ENCODE results near the gene HOPX. TPM values are rescaled to one million over a fixed set of nuclear protein-coding genes. Genes with fewer than 3 reads are reported as not detected.

Gene HOPX
- total RNA-seq, 1 experiment from 2014 or later, result 1.0 TPM

GRCh38 chr4:56650262-56651055 lies 30.6 kb downstream of the HOPX start:
- Histone ChIP-seq H3K36me3 (ENCODE audit: low read depth) (no peaks in the 10 kb centered on the region), H3K4me2 (no peak overlapping the region), H3K9me2 (ENCODE audit: insufficient read depth) (no peaks in the 10 kb centered on the region), H3K9me3 (ENCODE audit: insufficient read depth, low read depth) (no peaks in the 10 kb centered on the region), H3K27ac (no peak overlapping the region), H4K20me1 (ENCODE audit: insufficient read depth) (no peaks in the 10 kb centered on the region), H3K79me2 (ENCODE audit: low read depth) (no peaks in the 10 kb centered on the region), H3F3A (ENCODE audit: insufficient read depth, low read depth) (no peaks in the 10 kb centered on the region; the same call in 1 of the 2 replicates), H3K4me1 (replicated peaks; ENCODE audit: insufficient read depth) (peaks cover 14% of the 10 kb centered on the region), H3K27me3 (ENCODE audit: insufficient read depth, low read depth) (no peaks in the 10 kb centered on the region), H2AFZ (no peak overlapping the region), H3K4me3 (no peak overlapping the region)
- no peak for DNase-seq
- BruUV-seq (replicated peaks), result no TSS peak
- ChIA-PET POLR2A (ENCODE audit: unreplicated experiment) (no interaction called here), CTCF (interaction anchor here (0.6 kb wide), 1 partner anchor 192 kb away, joined by 4 read pairs; no protein-coding TSS in a partner anchor)
- TF ChIP-seq EZH2 (IDR thresholded peaks at IDR 0.05; ENCODE audit: low read depth), result no peak
- TF ChIP-seq CTCF (conservative IDR thresholded peaks at IDR 0.05), result no peak
- intact Hi-C loops (cut with micrococcal nuclease; ENCODE audit: unreplicated experiment), result no loop called here

DNA sequence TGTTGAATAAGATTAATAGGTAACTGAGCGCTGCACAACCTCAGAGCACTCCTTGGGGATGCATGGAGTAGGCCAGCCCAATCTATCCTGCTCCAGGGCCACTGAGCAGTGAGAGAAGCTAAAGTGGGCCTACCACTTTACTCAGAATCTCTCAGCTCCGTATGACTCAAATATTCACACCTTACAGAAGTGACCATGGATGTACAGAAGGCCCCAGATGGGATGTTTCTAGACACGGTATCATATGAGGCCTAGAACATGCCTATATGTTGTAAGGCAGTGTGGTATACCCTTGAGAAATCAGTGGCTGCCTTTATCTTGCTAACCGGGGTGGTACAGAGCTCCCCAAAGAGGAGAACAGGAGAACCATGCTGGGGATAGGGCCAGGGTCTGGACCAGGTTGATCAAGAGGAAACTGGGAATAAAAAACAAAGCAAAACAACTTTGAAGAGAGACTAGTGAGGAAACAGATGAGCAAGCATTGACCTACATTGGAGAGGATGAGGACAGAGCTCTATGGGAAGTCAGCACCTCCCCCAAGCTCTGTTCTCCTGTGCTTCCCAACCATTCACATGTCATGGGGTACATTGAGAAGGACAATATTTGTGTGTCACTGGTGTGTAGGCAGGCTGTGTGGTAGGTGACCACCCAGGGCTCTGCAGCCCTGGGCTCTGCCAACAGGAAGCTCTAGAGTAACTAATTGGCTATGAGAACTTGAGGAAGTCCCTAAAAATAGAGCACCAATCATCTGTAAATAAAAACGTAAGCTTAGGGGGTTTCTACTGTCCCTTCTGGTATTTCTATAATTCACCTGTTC lies 31.4 kb downstream of the HOPX start:
- H3K4me3 ChIP-seq, result no peak overlapping the region
- H3F3A ChIP-seq (ENCODE audit: insufficient read depth, low read depth), result no peaks in the 10 kb centered on the region; the same call in 1 of the 2 replicates
- intact Hi-C loops (cut with micrococcal nuclease; ENCODE audit: unreplicated experiment), result no loop called here
- no peaks in the 10 kb centered on the region for H3K9me2 ChIP-seq (ENCODE audit: insufficient read depth)
- no peak for TF ChIP-seq CTCF (conservative IDR thresholded peaks at IDR 0.05)
- TF ChIP-seq EZH2 (IDR thresholded peaks at IDR 0.05; ENCODE audit: low read depth), result no peak
- DNase-seq, result no peak
- H3K27ac ChIP-seq, result no peak overlapping the region
- no peak overlapping the region for H3K4me2 ChIP-seq
- POLR2A ChIA-PET (ENCODE audit: unreplicated experiment), result no interaction called here
- H3K9me3 ChIP-seq (ENCODE audit: insufficient read depth, low read depth), result no peaks in the 10 kb centered on the region
- H3K4me1 ChIP-seq (replicated peaks; ENCODE audit: insufficient read depth), result peaks cover 14% of the 10 kb centered on the region
- no peaks in the 10 kb centered on the region for H3K27me3 ChIP-seq (ENCODE audit: insufficient read depth, low read depth)
- CTCF ChIA-PET, result no interaction called here
- H4K20me1 ChIP-seq (ENCODE audit: insufficient read depth), result no peaks in the 10 kb centered on the region
- H3K36me3 ChIP-seq (ENCODE audit: low read depth), result no peaks in the 10 kb centered on the region
- no peaks in the 10 kb centered on the region for H3K79me2 ChIP-seq (ENCODE audit: low read depth)
- no TSS peak for BruUV-seq (replicated peaks)
- no peak overlapping the region for H2AFZ ChIP-seq

GRCh38 chr4:56648824-56649151 lies 32.3 kb downstream of the HOPX start:
- BruUV-seq (replicated peaks), result no TSS peak
- POLR2A ChIA-PET (ENCODE audit: unreplicated experiment), result no interaction called here
- Histone ChIP-seq H3K9me2 (ENCODE audit: insufficient read depth) (no peaks in the 10 kb centered on the region), H3K27ac (no peak overlapping the region), H2AFZ (no peak overlapping the region), H3F3A (ENCODE audit: insufficient read depth, low read depth) (no peaks in the 10 kb centered on the region; the same call in 1 of the 2 replicates), H3K9me3 (ENCODE audit: insufficient read depth, low read depth) (no peaks in the 10 kb centered on the region), H3K27me3 (ENCODE audit: insufficient read depth, low read depth) (no peaks in the 10 kb centered on the region), H4K20me1 (ENCODE audit: insufficient read depth) (no peaks in the 10 kb centered on the region), H3K79me2 (ENCODE audit: low read depth) (no peaks in the 10 kb centered on the region), H3K4me2 (no peak overlapping the region), H3K36me3 (ENCODE audit: low read depth) (no peaks in the 10 kb centered on the region), H3K4me1 (replicated peaks; ENCODE audit: insufficient read depth) (peaks cover 7% of the 10 kb centered on the region), H3K4me3 (no peak overlapping the region)
- CTCF ChIA-PET, result no interaction called here
- no peak for TF ChIP-seq CTCF (conservative IDR thresholded peaks at IDR 0.05)
- TF ChIP-seq EZH2 (IDR thresholded peaks at IDR 0.05; ENCODE audit: low read depth), result no peak
- no peak for DNase-seq
- intact Hi-C loops (cut with micrococcal nuclease; ENCODE audit: unreplicated experiment), result no loop called here

All from PC-9 (cell line).